ENCODE results near the gene GALNTL6.

Gene GALNTL6

GRCh38 chr4:172928347-172928746 is 1115.1 kb downstream of the GALNTL6 start:
- no peak for DNase-seq (ENCODE audit: low read depth)

GRCh38 chr4:172938072-172938829 is 1125.0 kb downstream of the GALNTL6 start:
- no peak overlapping the region for H3K4me3 ChIP-seq (ENCODE audit: control insufficient read depth, low read depth, low read length)
- no peak for DNase-seq (ENCODE audit: low read depth)
- no peak for TF ChIP-seq CTCF (conservative IDR thresholded peaks at IDR 0.05; ENCODE audit: control insufficient read depth, insufficient read depth, low read depth, low read length)

More at GRCh38 chr4:172928347-172928746, 1115.1 kb downstream of the GALNTL6 start:
- H3K4me3 ChIP-seq (ENCODE audit: control insufficient read depth, low read depth, low read length): no peak overlapping the region
- TF ChIP-seq CTCF (conservative IDR thresholded peaks at IDR 0.05; ENCODE audit: control insufficient read depth, insufficient read depth, low read depth, low read length): no peak

- no peak for TF ChIP-seq CTCF (conservative IDR thresholded peaks at IDR 0.05; ENCODE audit: control insufficient read depth, insufficient read depth, low read depth, low read length)
- H3K4me3 ChIP-seq (ENCODE audit: control insufficient read depth, low read depth, low read length): no peak overlapping the region
- DNase-seq (ENCODE audit: low read depth): no peak
These were observed 1125.7 kb downstream of the GALNTL6 start for GRCh38 chr4:172938870-172939269.

GRCh38 chr4:172942840-172943239 is 1129.6 kb downstream of the GALNTL6 start:
- H3K4me3 ChIP-seq (ENCODE audit: control insufficient read depth, low read depth, low read length): no peak overlapping the region
- no peak for DNase-seq (ENCODE audit: low read depth)
- TF ChIP-seq CTCF (conservative IDR thresholded peaks at IDR 0.05; ENCODE audit: control insufficient read depth, insufficient read depth, low read depth, low read length): no peak

GRCh38 chr4:172945611-172946010 is 1132.4 kb downstream of the GALNTL6 start:
- TF ChIP-seq CTCF (conservative IDR thresholded peaks at IDR 0.05; ENCODE audit: control insufficient read depth, insufficient read depth, low read depth, low read length): no peak
- H3K4me3 ChIP-seq (ENCODE audit: control insufficient read depth, low read depth, low read length): no peak overlapping the region
- DNase-seq (ENCODE audit: low read depth): no peak

GRCh38 chr4:172946503-172946902 is 1133.3 kb downstream of the GALNTL6 start:
- DNase-seq (ENCODE audit: low read depth): no peak
- H3K4me3 ChIP-seq (ENCODE audit: control insufficient read depth, low read depth, low read length): no peak overlapping the region
- TF ChIP-seq CTCF (conservative IDR thresholded peaks at IDR 0.05; ENCODE audit: control insufficient read depth, insufficient read depth, low read depth, low read length): no peak
